Measurements from ENCODE around the gene GLTPD2.

The GLTPD2 gene

GRCh38 chr17:4742629-4743028, 46.1 kb upstream of the GLTPD2 start:
- no peak for TF ChIP-seq ZFX (IDR thresholded peaks at IDR 0.05)
- TF ChIP-seq CTCF (conservative IDR thresholded peaks at IDR 0.05) = no peak
- peak overlapping the region; percentile 35 for H3K27ac ChIP-seq

- TF ChIP-seq CTCF (conservative IDR thresholded peaks at IDR 0.05) (no peak), ZFX (IDR thresholded peaks at IDR 0.05) (no peak)
These were observed 45.5 kb upstream of the GLTPD2 start for GRCh38 chr17:4743216-4743615.

GRCh38 chr17:4743898-4744297, 44.9 kb upstream of the GLTPD2 start:
- no peak for TF ChIP-seq ZFX (IDR thresholded peaks at IDR 0.05)
- no peak overlapping the region for H3K27ac ChIP-seq

More at GRCh38 chr17:4743216-4743615, 45.5 kb upstream of the GLTPD2 start:
- H3K27ac ChIP-seq = peak overlapping the region; percentile 35

- no peak overlapping the region for H3K27ac ChIP-seq
- no peak for TF ChIP-seq ZFX (IDR thresholded peaks at IDR 0.05)
- TF ChIP-seq CTCF (conservative IDR thresholded peaks at IDR 0.05) = no peak
These were observed 43.5 kb upstream of the GLTPD2 start for GRCh38 chr17:4744999-4745969.

- H3K27ac ChIP-seq = no peak overlapping the region
- no peak for TF ChIP-seq CTCF (conservative IDR thresholded peaks at IDR 0.05)
- TF ChIP-seq ZFX (IDR thresholded peaks at IDR 0.05) = no peak
These were observed 40.9 kb upstream of the GLTPD2 start for GRCh38 chr17:4747847-4748246.

GRCh38 chr17:4748686-4749085, 40.1 kb upstream of the GLTPD2 start:
- no peak for TF ChIP-seq CTCF (conservative IDR thresholded peaks at IDR 0.05)
- TF ChIP-seq ZFX (IDR thresholded peaks at IDR 0.05) = no peak
- no peak overlapping the region for H3K27ac ChIP-seq

GRCh38 chr17:4750606-4751005, 38.2 kb upstream of the GLTPD2 start:
- no peak for TF ChIP-seq CTCF (conservative IDR thresholded peaks at IDR 0.05)
- TF ChIP-seq ZFX (IDR thresholded peaks at IDR 0.05) = no peak
- H3K27ac ChIP-seq = no peak overlapping the region

All from C4-2B (cell line).